GM18519 (cell line): ENCODE measurements around the gene USP17L24.
"Not testable (repeated sequence)": the region's sequence is repeated elsewhere in the genome, so short reads cannot be mapped to it uniquely, and the experiment has no call there.

Source experiments
- ATAC-seq: cut with Tn5 transposase; IDR thresholded peaks from one replicate; pipeline ENCODE4 v1.9.1; 2021; ENCODE audit warnings: mild to moderate bottlenecking, moderate library complexity; ENCODE audit not compliant: unreplicated experiment, low FRiP score

Gene USP17L24, protein sequence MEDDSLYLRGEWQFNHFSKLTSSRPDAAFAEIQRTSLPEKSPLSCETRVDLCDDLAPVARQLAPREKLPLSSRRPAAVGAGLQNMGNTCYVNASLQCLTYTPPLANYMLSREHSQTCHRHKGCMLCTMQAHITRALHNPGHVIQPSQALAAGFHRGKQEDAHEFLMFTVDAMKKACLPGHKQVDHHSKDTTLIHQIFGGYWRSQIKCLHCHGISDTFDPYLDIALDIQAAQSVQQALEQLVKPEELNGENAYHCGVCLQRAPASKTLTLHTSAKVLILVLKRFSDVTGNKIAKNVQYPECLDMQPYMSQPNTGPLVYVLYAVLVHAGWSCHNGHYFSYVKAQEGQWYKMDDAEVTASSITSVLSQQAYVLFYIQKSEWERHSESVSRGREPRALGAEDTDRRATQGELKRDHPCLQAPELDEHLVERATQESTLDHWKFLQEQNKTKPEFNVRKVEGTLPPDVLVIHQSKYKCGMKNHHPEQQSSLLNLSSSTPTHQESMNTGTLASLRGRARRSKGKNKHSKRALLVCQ

DNA sequence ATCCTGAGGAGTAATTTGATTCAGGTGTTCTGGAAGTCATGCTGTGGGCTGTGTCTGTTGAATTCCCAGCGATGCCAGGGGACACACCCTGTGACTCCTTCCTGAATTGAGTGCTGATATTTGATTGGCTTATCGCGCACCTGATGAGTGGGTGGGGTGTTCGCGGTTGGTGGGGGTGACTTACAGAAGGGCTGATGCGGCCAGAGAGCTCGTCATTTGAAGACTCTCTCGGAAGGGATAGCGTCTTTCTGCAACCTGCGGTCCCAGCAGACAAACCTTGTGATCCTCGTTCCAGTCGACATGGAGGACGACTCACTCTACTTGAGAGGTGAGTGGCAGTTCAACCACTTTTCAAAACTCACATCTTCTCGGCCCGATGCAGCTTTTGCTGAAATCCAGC is at the start of gene USP17L24:
Gene USP17L24 (plus strand): TSS at position 301 of the 400 bp plus-strand sequence. CDS start 0 bp downstream, at position 301.
- ATAC-seq = not testable (repeated sequence)

DNA sequence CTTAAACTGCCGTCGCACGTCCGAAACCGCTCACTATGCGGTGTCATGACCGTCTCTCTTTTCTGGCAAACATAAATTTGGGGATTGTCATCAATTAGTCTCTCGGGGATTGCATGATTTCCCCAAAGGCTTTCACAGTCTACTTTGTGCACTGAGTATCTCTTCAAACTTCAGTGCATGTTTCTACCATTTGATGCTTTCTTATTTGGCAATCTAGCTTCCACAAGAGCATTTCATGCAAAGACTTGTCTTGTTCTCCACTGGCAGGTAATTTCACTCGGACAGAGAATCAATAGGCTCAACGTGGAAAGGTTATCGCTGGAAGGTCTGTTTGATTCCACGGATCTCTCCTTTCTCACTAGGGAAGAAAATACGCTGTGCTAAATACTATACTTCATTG is 774 bp upstream of the USP17L24 start:
- not testable (repeated sequence) for ATAC-seq

DNA sequence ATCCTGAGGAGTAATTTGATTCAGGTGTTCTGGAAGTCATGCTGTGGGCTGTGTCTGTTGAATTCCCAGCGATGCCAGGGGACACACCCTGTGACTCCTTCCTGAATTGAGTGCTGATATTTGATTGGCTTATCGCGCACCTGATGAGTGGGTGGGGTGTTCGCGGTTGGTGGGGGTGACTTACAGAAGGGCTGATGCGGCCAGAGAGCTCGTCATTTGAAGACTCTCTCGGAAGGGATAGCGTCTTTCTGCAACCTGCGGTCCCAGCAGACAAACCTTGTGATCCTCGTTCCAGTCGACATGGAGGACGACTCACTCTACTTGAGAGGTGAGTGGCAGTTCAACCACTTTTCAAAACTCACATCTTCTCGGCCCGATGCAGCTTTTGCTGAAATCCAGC is 4.6 kb downstream of the USP17L24 start, which contains the start of gene USP17L25:
Gene USP17L25 (plus strand): TSS at position 301 of the 400 bp plus-strand sequence. CDS start 0 bp downstream, at position 301.
- ATAC-seq = not testable (repeated sequence)

DNA sequence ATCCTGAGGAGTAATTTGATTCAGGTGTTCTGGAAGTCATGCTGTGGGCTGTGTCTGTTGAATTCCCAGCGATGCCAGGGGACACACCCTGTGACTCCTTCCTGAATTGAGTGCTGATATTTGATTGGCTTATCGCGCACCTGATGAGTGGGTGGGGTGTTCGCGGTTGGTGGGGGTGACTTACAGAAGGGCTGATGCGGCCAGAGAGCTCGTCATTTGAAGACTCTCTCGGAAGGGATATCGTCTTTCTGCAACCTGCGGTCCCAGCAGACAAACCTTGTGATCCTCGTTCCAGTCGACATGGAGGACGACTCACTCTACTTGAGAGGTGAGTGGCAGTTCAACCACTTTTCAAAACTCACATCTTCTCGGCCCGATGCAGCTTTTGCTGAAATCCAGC is 9.4 kb downstream of the USP17L24 start, which contains the start of gene USP17L26:
Gene USP17L26 (plus strand): TSS at position 301 of the 400 bp plus-strand sequence. CDS start 0 bp downstream, at position 301.
- not testable (repeated sequence) for ATAC-seq

DNA sequence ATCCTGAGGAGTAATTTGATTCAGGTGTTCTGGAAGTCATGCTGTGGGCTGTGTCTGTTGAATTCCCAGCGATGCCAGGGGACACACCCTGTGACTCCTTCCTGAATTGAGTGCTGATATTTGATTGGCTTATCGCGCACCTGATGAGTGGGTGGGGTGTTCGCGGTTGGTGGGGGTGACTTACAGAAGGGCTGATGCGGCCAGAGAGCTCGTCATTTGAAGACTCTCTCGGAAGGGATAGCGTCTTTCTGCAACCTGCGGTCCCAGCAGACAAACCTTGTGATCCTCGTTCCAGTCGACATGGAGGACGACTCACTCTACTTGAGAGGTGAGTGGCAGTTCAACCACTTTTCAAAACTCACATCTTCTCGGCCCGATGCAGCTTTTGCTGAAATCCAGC is 14.1 kb downstream of the USP17L24 start, which contains the start of gene USP17L5:
Gene USP17L5 (plus strand): TSS at position 301 of the 400 bp plus-strand sequence. CDS start 0 bp downstream, at position 301.
- not testable (repeated sequence) for ATAC-seq

DNA sequence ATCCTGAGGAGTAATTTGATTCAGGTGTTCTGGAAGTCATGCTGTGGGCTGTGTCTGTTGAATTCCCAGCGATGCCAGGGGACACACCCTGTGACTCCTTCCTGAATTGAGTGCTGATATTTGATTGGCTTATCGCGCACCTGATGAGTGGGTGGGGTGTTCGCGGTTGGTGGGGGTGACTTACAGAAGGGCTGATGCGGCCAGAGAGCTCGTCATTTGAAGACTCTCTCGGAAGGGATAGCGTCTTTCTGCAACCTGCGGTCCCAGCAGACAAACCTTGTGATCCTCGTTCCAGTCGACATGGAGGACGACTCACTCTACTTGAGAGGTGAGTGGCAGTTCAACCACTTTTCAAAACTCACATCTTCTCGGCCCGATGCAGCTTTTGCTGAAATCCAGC is 18.9 kb downstream of the USP17L24 start, which contains the start of gene USP17L27:
Gene USP17L27 (plus strand): TSS at position 301 of the 400 bp plus-strand sequence. CDS start 0 bp downstream, at position 301.
- not testable (repeated sequence) for ATAC-seq

DNA sequence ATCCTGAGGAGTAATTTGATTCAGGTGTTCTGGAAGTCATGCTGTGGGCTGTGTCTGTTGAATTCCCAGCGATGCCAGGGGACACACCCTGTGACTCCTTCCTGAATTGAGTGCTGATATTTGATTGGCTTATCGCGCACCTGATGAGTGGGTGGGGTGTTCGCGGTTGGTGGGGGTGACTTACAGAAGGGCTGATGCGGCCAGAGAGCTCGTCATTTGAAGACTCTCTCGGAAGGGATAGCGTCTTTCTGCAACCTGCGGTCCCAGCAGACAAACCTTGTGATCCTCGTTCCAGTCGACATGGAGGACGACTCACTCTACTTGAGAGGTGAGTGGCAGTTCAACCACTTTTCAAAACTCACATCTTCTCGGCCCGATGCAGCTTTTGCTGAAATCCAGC is 23.6 kb downstream of the USP17L24 start, which contains the start of gene USP17L28:
Gene USP17L28 (plus strand): TSS at position 301 of the 400 bp plus-strand sequence. CDS start 0 bp downstream, at position 301.
- ATAC-seq = not testable (repeated sequence)

DNA sequence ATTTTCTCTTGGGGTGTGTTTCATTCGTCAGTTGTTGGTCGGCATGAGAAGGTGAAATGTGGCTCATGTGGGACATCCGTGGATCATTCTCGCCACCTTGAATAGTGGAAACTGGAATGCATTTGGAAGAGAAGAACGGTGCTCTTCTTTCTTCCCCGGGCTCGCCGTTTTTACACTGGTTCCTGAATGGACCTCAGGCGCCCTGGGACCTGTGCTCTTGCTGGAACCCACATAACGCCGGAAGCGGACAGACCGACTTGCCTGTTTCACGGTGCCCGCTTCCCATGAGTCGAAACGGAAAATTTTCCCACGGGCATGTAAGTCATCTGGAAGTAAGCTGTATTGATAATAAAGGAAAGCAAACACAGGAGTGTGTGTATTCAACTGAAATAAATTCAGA is 25.9 kb downstream of the USP17L24 start:
- not testable (repeated sequence) for ATAC-seq

DNA sequence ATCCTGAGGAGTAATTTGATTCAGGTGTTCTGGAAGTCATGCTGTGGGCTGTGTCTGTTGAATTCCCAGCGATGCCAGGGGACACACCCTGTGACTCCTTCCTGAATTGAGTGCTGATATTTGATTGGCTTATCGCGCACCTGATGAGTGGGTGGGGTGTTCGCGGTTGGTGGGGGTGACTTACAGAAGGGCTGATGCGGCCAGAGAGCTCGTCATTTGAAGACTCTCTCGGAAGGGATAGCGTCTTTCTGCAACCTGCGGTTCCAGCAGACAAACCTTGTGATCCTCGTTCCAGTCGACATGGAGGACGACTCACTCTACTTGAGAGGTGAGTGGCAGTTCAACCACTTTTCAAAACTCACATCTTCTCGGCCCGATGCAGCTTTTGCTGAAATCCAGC is 28.4 kb downstream of the USP17L24 start, which contains the start of gene USP17L29:
Gene USP17L29 (plus strand): TSS at position 301 of the 400 bp plus-strand sequence. CDS start 0 bp downstream, at position 301.
- not testable (repeated sequence) for ATAC-seq

DNA sequence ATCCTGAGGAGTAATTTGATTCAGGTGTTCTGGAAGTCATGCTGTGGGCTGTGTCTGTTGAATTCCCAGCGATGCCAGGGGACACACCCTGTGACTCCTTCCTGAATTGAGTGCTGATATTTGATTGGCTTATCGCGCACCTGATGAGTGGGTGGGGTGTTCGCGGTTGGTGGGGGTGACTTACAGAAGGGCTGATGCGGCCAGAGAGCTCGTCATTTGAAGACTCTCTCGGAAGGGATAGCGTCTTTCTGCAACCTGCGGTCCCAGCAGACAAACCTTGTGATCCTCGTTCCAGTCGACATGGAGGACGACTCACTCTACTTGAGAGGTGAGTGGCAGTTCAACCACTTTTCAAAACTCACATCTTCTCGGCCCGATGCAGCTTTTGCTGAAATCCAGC is 37.9 kb downstream of the USP17L24 start, which contains the start of gene USP17L30:
Gene USP17L30 (plus strand): TSS at position 301 of the 400 bp plus-strand sequence. CDS start 0 bp downstream, at position 301.
- not testable (repeated sequence) for ATAC-seq
